GM11168 (cell line): ENCODE measurements around the gene PLSCR2.
"Not testable (repeated sequence)": the region's sequence is repeated elsewhere in the genome, so short reads cannot be mapped to it uniquely, and the experiment has no call there.

Experiments
- in situ Hi-C: fragments of 300-500 bp; cut with MboI; formaldehyde crosslinking; loops from one replicate; pipeline ENCODE4 v1.12.0; 2022; ENCODE audit warnings: low sequenced_read_pairs; ENCODE audit not compliant: unreplicated experiment

PLSCR2 gene

GRCh38 chr3:146431240-146431639 lies 38.1 kb downstream of the PLSCR2 start:
- in situ Hi-C loops: no loop called here

- in situ Hi-C loops: no loop called here
These were observed 44.0 kb downstream of the PLSCR2 start for GRCh38 chr3:146425341-146425740.

DNA sequence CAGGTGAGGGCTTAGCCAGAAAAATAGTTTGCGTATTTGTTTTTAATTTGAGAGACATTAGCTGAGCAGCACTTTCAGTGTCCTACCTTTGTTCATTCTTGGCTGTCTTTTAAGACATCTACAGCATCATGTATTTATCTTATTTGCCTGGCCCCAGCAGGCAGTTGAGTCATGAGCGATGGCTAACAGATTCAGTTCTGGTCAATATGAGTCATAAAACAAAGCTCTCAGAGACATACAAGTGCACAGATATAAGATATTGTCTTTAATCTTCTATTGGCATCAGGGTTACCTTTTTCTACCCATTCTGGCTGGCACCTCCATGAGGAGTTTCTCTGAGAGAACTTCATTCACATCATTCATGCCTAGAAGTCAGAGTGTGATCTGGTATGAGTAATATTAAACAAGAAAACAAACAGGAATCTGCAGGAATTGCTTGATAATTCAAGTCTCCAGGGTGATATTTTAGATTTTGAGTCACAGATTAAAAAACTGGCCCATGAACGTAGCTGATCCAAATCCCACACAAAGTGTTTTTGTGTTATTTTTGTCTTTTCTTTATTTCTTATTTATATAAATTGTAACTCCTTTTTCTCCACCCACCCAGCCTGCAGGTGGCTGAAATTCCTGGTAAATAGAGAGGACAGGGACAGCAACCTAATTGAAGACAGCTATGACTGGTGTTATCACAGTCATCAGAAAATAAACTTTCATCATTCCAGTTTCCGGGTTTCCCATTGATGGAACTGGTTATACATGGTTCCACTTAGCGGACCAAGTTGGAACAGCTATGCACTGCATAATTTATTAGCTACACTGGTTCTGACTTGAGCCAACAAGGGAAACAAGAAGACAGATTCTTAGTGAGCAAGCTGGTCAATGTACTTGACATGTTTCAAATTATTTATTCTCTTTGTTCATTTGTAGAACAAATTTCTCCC lies 47.3 kb downstream of the PLSCR2 start:
- in situ Hi-C loops: no loop called here

- in situ Hi-C loops: no loop called here
These were observed 53.0 kb downstream of the PLSCR2 start for GRCh38 chr3:146416366-146416765.

DNA sequence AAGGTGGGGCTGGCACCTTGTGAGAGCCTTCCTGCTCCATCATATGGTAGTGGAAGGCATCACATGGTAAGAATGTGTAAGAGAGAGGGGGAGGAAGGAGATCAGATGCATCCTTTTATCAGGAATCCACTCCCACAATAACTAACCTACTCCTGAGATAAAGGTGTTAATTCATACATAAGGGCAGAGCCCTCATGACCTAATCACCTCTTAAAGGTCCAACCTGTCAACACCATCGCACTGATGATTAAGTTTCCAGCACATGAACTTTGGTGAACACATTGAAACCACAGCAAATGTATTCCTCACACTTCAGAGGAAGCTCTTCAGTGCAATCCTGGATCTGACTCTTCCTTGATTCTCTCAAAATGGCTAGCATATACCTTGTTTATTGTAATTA lies 55.4 kb downstream of the PLSCR2 start:
- in situ Hi-C loops: no loop called here

- in situ Hi-C loops: not testable (repeated sequence)
These were observed 56.6 kb downstream of the PLSCR2 start for GRCh38 chr3:146412711-146413110.

DNA sequence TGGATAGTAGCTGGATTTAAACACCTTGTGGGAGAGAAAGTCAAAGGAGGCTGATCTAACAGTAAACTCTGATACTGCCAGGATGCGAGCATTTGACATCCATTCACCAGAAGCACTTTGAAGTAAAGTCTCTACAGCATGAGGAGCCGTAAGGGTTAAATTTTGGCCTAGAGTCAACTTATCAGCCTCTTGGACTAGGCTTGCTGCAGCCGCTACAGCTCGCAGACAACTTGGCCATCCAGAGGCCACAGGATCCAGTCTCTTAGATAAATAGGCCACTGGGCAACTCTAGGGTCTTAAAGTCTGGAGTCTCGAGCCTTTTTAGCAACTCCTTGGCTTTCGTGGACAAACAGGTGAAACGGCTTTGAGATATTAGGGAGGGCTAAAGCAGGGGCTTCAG lies 61.4 kb downstream of the PLSCR2 start:
- in situ Hi-C loops: no loop called here

DNA sequence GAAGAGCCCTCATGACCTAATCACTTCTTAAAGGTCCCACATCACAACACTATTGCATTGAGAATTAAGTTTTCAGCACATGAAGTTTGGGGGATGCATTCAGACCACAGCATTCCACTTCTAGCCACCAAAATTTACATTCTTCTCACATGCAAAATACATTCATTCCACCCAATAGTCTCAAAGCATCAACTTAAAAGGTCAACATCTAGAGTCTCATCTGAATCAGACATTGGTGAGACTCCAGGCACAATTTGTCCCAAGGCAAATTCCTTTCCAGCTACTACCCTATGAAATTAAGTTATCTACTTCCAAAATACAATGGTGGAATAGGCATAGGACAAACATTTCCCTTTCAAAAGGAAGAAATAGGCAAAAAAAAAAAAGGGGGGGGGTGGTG lies 64.9 kb downstream of the PLSCR2 start:
- in situ Hi-C loops: no loop called here

DNA sequence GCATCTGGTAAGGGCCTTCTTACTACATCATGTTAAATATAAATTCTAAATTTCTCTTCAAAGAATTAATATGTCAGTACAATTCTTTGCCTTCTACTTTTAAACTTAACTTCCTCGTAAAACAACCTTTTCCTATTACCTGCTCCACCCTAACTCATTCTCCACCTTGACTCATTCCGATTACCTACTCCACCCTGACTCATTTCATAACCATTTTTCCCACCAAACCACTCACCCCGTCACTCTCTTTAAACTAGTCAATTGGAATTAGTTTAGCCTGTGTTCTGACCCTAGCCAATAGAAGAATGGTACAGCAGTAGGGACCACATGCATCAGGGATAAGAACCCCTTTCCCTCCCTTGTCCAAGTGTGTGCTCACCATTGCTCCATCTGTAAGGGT lies 65.6 kb downstream of the PLSCR2 start:
- in situ Hi-C loops: no loop called here

GRCh38 chr3:146396792-146397191 lies 72.6 kb downstream of the PLSCR2 start:
- in situ Hi-C loops: no loop called here

DNA sequence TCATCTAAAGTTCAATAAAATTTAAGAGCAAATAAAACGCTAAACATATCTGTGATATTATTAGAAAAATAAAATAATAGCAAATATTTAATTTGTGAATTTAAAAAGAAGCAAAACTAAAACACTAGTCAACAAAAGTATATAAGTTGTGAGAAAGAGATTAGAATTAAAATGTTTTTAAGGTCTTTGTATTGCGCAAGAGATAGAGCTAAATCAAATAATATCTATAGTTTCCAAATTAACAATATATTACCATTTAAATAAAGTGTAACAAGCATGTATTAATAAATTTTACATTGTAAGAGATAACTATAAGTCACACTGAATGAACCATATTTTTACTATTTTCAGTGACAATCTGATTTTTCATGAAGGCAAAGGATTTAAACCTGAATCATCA lies 74.2 kb downstream of the PLSCR2 start:
- in situ Hi-C loops: no loop called here

DNA sequence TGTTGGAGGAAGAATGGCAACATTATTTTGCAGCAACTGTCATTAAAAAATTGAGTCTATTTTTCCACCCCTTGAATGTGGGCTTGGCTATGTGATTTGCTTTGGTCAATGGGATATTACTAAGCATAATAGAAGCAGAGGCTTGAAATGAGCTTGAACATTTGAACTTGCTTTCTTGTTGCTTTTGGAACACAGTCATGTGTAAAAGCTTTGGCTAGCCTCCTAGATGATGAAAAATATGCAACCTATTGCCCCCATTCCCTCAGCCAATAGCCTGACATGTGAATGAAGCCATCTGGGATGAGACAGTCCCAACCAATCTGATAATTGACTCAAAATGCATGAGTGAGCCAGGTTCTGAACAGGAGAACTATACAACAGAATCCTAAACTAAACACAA lies 78.4 kb downstream of the PLSCR2 start:
- in situ Hi-C loops: no loop called here

DNA sequence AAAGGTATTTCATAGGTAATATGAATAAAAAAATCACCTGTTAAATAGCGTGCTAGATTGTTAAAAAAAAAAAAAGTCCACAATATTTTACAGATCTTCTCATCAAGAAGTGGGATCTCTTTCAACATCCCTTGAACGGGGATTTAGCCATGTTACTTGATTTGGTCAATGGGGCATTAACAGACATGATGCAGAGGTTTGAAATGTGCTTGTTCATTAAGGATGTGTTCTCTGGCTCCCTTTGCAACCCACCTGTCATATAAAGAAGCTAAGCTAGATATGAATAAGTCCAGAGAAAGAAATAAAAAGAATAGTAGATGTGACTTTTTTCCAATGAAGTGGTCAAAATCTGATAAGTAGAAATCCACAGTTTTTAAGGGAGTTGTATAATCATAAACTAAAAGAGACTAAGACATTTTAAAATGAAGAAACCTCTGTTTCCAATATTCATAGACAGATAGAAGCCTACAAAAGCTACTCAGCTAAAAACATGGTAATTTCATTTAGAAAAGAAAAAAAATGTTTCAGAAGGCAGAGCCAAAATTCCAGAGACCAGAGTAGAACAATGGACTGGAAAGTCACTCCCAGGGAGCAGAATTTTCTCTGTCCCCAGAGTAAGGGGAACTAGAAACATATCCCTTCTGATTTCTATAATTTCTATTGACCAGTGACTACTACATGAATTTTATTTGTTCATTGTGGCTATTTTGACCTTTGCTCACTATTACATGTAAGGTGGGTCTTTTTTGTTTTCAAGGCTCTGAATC lies 79.2 kb downstream of the PLSCR2 start:
- in situ Hi-C loops: no loop called here

GRCh38 chr3:146387566-146387965 lies 81.8 kb downstream of the PLSCR2 start:
- in situ Hi-C loops: no loop called here

- in situ Hi-C loops: no loop called here
These were observed 82.4 kb downstream of the PLSCR2 start for GRCh38 chr3:146386936-146387335.

- in situ Hi-C loops: no loop called here
These were observed 84.6 kb downstream of the PLSCR2 start for GRCh38 chr3:146384786-146385185.
